Heart left ventricle (tissue), 13 donors: Measurements from ENCODE around the gene NEU1.

Source experiments
- POLR2A ChIP-seq, 2 donors: fragments of 450-650 bp; IDR thresholded peaks; one replicate each; pipeline ENCODE4 v1.6.1; 2017; ENCODE audit warnings: antibody characterized with exemption in 2 of 2, mild to moderate bottlenecking in 2 of 2, moderate library complexity in 2 of 2
- TF ChIP-seq, protein P1 (sequence below), 12 donors: fragments of 200-600 bp; sonication (generic) in 4 of 12; IDR thresholded peaks; one replicate each; pipeline versions ENCODE4 v1.5.0 to v1.8.0; 2018 to 2022; ENCODE audit warnings: antibody characterized with exemption in 12 of 12, mild to moderate bottlenecking in 5 of 12
- donor health status: ischemic (EF 13 %, LVEDD 7.1; RV severe dilation, severe dysfunction).
- donor health status: DM: no; HTN: yes; CAD: no.
- donor health status: DM: no; HTN: no; CAD: no.
- donor health status: ischemic (EF 25% LVEDD 6.9; RV normal size, moderate dysfunction).
- donor health status: ischemic (EF 25% LVEDD 5.7; RV mildly dilated, moderate dysfunction).
- donor health status: ischemic (EF 35%, LVEDD 5.7; RV mildly dilated, moderate dysfunction).
- donor health status: nonischemic (EF 11% LVEDD 7.7; RV severe dilation, severe dysfunction).
- donor health status: DM: yes; HTN: yes; CAD: no.
- donor health status: PGD.
- donor health status: ischemic (EF 29% LVEDD 5.4; RV normal size, mild dysfunction).
- donor health status: nonischemic (EF 23%, LVEDD 6.1; RV moderate dilation, normal function).

DNA sequence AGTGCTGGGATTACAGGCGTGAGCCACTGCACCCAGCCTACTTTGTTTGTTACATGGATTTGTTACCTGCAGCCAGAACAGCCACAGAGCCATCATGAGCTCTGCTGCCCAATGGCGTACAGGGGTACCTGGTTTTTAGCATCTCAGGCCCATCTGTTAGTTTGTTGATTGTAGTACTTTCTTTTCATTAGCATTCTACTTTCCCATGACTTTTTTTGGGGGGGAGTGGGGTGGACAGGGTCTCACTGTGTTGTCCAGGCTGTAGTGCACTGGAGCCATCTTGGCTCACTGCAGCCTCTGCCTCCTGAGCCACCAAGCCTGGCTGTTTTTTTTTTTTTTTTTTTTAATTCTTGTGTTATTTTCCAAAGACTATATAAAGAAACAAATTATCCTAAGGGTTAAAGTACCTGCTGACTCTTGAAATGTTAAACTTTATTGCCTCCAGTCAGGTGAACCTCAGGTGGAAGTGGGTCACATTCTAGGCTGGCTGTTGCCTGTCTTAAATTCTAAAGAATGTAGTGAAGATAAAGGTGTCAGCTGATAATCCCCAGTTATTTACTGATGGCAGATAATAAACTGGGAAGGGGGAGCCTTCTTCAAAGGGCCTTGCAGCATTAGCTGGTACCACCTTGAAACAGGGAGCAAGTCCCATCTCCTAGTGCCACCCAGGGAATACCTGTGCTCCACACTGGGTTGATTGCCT, 15.2 kb downstream of the NEU1 start:
- TF ChIP-seq POLR2A (IDR thresholded peaks at IDR 0.05): no peak
- TF ChIP-seq, protein P1, sequence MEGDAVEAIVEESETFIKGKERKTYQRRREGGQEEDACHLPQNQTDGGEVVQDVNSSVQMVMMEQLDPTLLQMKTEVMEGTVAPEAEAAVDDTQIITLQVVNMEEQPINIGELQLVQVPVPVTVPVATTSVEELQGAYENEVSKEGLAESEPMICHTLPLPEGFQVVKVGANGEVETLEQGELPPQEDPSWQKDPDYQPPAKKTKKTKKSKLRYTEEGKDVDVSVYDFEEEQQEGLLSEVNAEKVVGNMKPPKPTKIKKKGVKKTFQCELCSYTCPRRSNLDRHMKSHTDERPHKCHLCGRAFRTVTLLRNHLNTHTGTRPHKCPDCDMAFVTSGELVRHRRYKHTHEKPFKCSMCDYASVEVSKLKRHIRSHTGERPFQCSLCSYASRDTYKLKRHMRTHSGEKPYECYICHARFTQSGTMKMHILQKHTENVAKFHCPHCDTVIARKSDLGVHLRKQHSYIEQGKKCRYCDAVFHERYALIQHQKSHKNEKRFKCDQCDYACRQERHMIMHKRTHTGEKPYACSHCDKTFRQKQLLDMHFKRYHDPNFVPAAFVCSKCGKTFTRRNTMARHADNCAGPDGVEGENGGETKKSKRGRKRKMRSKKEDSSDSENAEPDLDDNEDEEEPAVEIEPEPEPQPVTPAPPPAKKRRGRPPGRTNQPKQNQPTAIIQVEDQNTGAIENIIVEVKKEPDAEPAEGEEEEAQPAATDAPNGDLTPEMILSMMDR (IDR thresholded peaks at IDR 0.05): no peak
